H1 (cell line): Measurements from ENCODE around the gene SBF1. TPM values are rescaled to one million over a fixed set of nuclear protein-coding genes. Genes with fewer than 3 reads are reported as not detected.

Experiments used
- CTCF ChIA-PET: fragments of 300-600 bp; sonication (Branson Sonifier 250); formaldehyde crosslinking; loops from one replicate; lab custom pipeline; 2021; ENCODE audit not compliant: partially characterized antibody; lab: Charles Lee
- POLR2A ChIA-PET: fragments of 300-600 bp; sonication (Branson Sonifier 250); formaldehyde crosslinking; loops from one replicate; lab custom pipeline; 2021; ENCODE audit warnings: inconsistent platforms; ENCODE audit not compliant: partially characterized antibody; lab: Charles Lee
- DNase-seq, 2 experiments: peaks; one replicate each; pipeline versions ENCODE4 v3.0.0 to v3.0.0-alpha.2; 2010 to 2022; ENCODE audit warnings: low spot score in 2 of 2, low read depth in 1 of 2, mixed read lengths in 1 of 2
- FAIRE-seq: peaks from 2 replicates; lab custom pipeline; 2011; peaks lifted over from hg19 to GRCh38; lab: Jason Lieb, UNC
- H2AFZ ChIP-seq: 2 replicates; pipeline ENCODE4 v1.8.1; 2012; ENCODE audit warnings: low read length, inconsistent platforms
- H2AK5ac ChIP-seq: 2 replicates; pipeline ENCODE4 v1.6.1; 2013; ENCODE audit warnings: low read depth, low read length
- H2BK120ac ChIP-seq: replicated peaks from 2 replicates; pipeline ENCODE3; 2013; ENCODE audit warnings: low read depth, low read length, inconsistent platforms
- H2BK12ac ChIP-seq: 2 replicates; pipeline ENCODE4 v1.6.1; 2013; ENCODE audit warnings: low read depth, low read length
- H2BK15ac ChIP-seq: 2 replicates; pipeline ENCODE4 v1.6.1; 2013; ENCODE audit warnings: low read length
- H2BK20ac ChIP-seq: 2 replicates; pipeline ENCODE4 v1.6.1; 2013; ENCODE audit warnings: low read length
- H2BK5ac ChIP-seq: 2 replicates; pipeline ENCODE4 v1.6.1; 2013; ENCODE audit warnings: low read depth, low read length
- H3K14ac ChIP-seq: 2 replicates; pipeline ENCODE4 v1.6.1; 2013; ENCODE audit warnings: inconsistent platforms; ENCODE audit not compliant: insufficient read length
- H3K18ac ChIP-seq: 2 replicates; pipeline ENCODE4 v1.6.1; 2013; ENCODE audit warnings: low read length; ENCODE audit errors: extremely low read depth
- H3K23ac ChIP-seq: 2 replicates; pipeline ENCODE4 v1.6.1; 2013; ENCODE audit warnings: inconsistent platforms; ENCODE audit not compliant: insufficient read length
- H3K23me2 ChIP-seq: 2 replicates; pipeline ENCODE4 v1.6.1; 2013; ENCODE audit warnings: low read depth, low read length
- H3K27ac ChIP-seq: 2 replicates; pipeline ENCODE4 v1.6.1; 2011; ENCODE audit warnings: low read depth, low read length, inconsistent platforms
- H3K27me3 ChIP-seq, 4 experiments: replicated peaks in 1 of 4; 1 replicate in 1 of 4; 2 replicates in 3 of 4; pipeline versions ENCODE4 v1.6.1 to v1.8.1; 2011 to 2013; ENCODE audit warnings: low read length in 3 of 4, mild to moderate bottlenecking in 3 of 4, inconsistent platforms in 2 of 4, mixed read lengths in 2 of 4, moderate library complexity in 1 of 4; ENCODE audit not compliant: control insufficient read depth in 3 of 4, insufficient read depth in 3 of 4; ENCODE audit errors: extremely low read depth in 1 of 4
- H3K36me3 ChIP-seq, 4 experiments: 2 replicates each; pipeline versions ENCODE4 v1.6.1 to v1.8.1; 2011 to 2013; ENCODE audit warnings: mild to moderate bottlenecking in 4 of 4, low read length in 3 of 4, moderate library complexity in 2 of 4, control low read depth in 1 of 4, inconsistent platforms in 1 of 4; ENCODE audit not compliant: insufficient read depth in 4 of 4, control insufficient read depth in 2 of 4
- H3K4ac ChIP-seq: replicated peaks from 2 replicates; pipeline ENCODE3; 2013; ENCODE audit warnings: low read length, low read depth, mixed read lengths, inconsistent platforms; ENCODE audit not compliant: insufficient read length
- H3K4me1 ChIP-seq, 4 experiments: replicated peaks in 1 of 4; 1 replicate in 1 of 4; 2 replicates in 3 of 4; pipeline versions ENCODE4 v1.6.1 to v1.8.1; 2011 to 2013; ENCODE audit warnings: low read length in 3 of 4, inconsistent platforms in 2 of 4, mixed read lengths in 1 of 4; ENCODE audit not compliant: insufficient read depth in 4 of 4, control insufficient read depth in 3 of 4
- H3K4me2 ChIP-seq, 2 experiments: 2 replicates each; pipeline versions ENCODE4 v1.6.1 to v1.8.1; 2011 to 2013; ENCODE audit warnings: low read depth in 2 of 2, low read length in 2 of 2, control low read depth in 1 of 2, inconsistent platforms in 1 of 2, mild to moderate bottlenecking in 1 of 2; ENCODE audit not compliant: insufficient read depth in 1 of 2
- H3K4me3 ChIP-seq, 4 experiments: fragments of 200-600, 300-600 bp in 1 of 4; sonication (generic), shearing (Covaris generic), sonication (Bioruptor Twin) in 1 of 4; 2 replicates each; pipeline versions ENCODE4 v1.5.1 to v1.8.1; 2011 to 2016; ENCODE audit warnings: low read length in 4 of 4, low read depth in 3 of 4, control low read depth in 2 of 4, inconsistent platforms in 2 of 4, mild to moderate bottlenecking in 2 of 4, mixed read lengths in 1 of 4, moderate library complexity in 1 of 4; ENCODE audit not compliant: insufficient read depth in 2 of 4; ENCODE audit errors: extremely low read depth in 1 of 4
- H3K56ac ChIP-seq: replicated peaks from 2 replicates; pipeline ENCODE3; 2013; ENCODE audit warnings: low read depth, mild to moderate bottlenecking, mixed read lengths, low read length, inconsistent platforms; ENCODE audit not compliant: insufficient read length
- H3K79me1 ChIP-seq: 2 replicates; pipeline ENCODE4 v1.6.1; 2013; ENCODE audit warnings: low read depth, low read length, control low read depth
- H3K79me2 ChIP-seq, 2 experiments: 2 replicates each; pipeline versions ENCODE4 v1.6.1 to v1.8.1; 2012 to 2013; ENCODE audit warnings: low read length in 2 of 2, mild to moderate bottlenecking in 2 of 2, inconsistent platforms in 1 of 2; ENCODE audit not compliant: insufficient read depth in 2 of 2, control insufficient read depth in 1 of 2
- H3K9ac ChIP-seq, 4 experiments: replicated peaks in 1 of 4; 1 replicate in 1 of 4; 2 replicates in 3 of 4; pipeline versions ENCODE4 v1.6.1 to v1.8.1; 2011 to 2013; ENCODE audit warnings: low read depth in 3 of 4, low read length in 3 of 4, control low read depth in 2 of 4, mild to moderate bottlenecking in 2 of 4, moderate library complexity in 2 of 4, inconsistent platforms in 1 of 4; ENCODE audit errors: extremely low read depth in 1 of 4
- H3K9me3 ChIP-seq, 2 experiments: 2 replicates each; pipeline versions ENCODE4 v1.6.1 to v1.8.1; 2012 to 2013; ENCODE audit warnings: mild to moderate bottlenecking in 2 of 2, moderate library complexity in 2 of 2, control low read depth in 1 of 2, inconsistent platforms in 1 of 2, low read depth in 1 of 2, low read length in 1 of 2, mixed read lengths in 1 of 2; ENCODE audit not compliant: insufficient read depth in 2 of 2
- H4K20me1 ChIP-seq, 2 experiments: replicated peaks in 1 of 2; 2 replicates each; pipeline versions ENCODE3 to v1.8.1; 2011 to 2013; ENCODE audit warnings: inconsistent platforms in 2 of 2, low read length in 2 of 2, mild to moderate bottlenecking in 1 of 2; ENCODE audit not compliant: insufficient read depth in 2 of 2, control insufficient read depth in 1 of 2
- H4K5ac ChIP-seq: 2 replicates; pipeline ENCODE4 v1.6.1; 2013; ENCODE audit warnings: low read length, low read depth, mixed read lengths, inconsistent platforms; ENCODE audit not compliant: insufficient read length
- H4K8ac ChIP-seq: 2 replicates; pipeline ENCODE4 v1.8.0; 2013; ENCODE audit warnings: mild to moderate bottlenecking, moderate library complexity, low read length, inconsistent platforms; ENCODE audit not compliant: insufficient read depth; ENCODE audit errors: extremely low read depth
- H4K91ac ChIP-seq: replicated peaks from 2 replicates; pipeline ENCODE3; 2013; ENCODE audit warnings: low read length, mixed read lengths, inconsistent platforms; ENCODE audit not compliant: insufficient read length
- BCL11A ChIP-seq, 2 experiments: IDR thresholded peaks; one replicate each; pipeline ENCODE4 v1.6.1; 2011; ENCODE audit warnings: low read depth in 2 of 2, low read length in 2 of 2, mild to moderate bottlenecking in 2 of 2
- EZH2 ChIP-seq: fragments of 200-600 bp; sonication (generic); IDR thresholded peaks from 2 replicates; pipeline ENCODE4 v1.7.1; 2012; ENCODE audit warnings: low read depth, mild to moderate bottlenecking, moderate library complexity, low read length, inconsistent platforms; ENCODE audit not compliant: severe bottlenecking
- RNF2 ChIP-seq: fragments of 200-900, 300-1000 bp; sonication (generic); IDR thresholded peaks from 2 replicates; pipeline ENCODE4 v1.7.1; 2016; ENCODE audit warnings: borderline replicate concordance, low read depth, mild to moderate bottlenecking, antibody characterized with exemption, low read length; ENCODE audit not compliant: poor library complexity, severe bottlenecking; ENCODE audit errors: missing control alignments
- WGBS, 2 experiments: shearing (Covaris generic) in 1 of 2; methylation state at CpG; one replicate each; pipeline versions ENCODE4 v1.1.6 to v1.1.7; 2013 to 2015; ENCODE audit warnings: low lambda C conversion rate in 2 of 2, mixed read lengths in 2 of 2, inconsistent platforms in 1 of 2, low coverage in 1 of 2, missing lambda C conversion rate in 1 of 2; ENCODE audit not compliant: insufficient replicate concordance in 2 of 2, insufficient coverage in 1 of 2, insufficient read length in 1 of 2; ENCODE audit errors: extremely low coverage in 1 of 2, missing lambda C conversion rate in 1 of 2; 5-methylcytosine and 5-hydroxymethylcytosine counted together
- polyA plus RNA-seq, 7 experiments: library from polyadenylated mRNA; depleted of rRNA in 3 of 7; stranded (reverse) in 5 of 7; unstranded in 2 of 7; fragments of >200 nt in 5 of 7; fragments of 200-250 nt in 2 of 7; gene quantifications; 1 replicate in 5 of 7; 2 replicates in 1 of 7; 4 replicates in 1 of 7; pipeline versions ENCODE4 v1.2.1 to v1.2.3, GENCODE V29; 2011 to 2013; ENCODE audit warnings: missing spikeins in 2 of 7, mixed read lengths in 2 of 7
- total RNA-seq: library from RNA; stranded (reverse); fragmentation: NEBNext Ultra II Directional; extraction: Animal tissue kit (Norgen Biotek cat#: 25700); gene quantifications from 2 replicates; pipeline ENCODE4 v1.2.1, GENCODE V29; 2021

Gene SBF1
- total and polyA plus RNA-seq, 2 of the 8 experiments (the other 6 are each of a cell fraction or from before 2014, with no cell fraction given) = 29.1 to 71.5 TPM

GRCh38 chr22:50467773-50468440, 6.9 kb downstream of the SBF1 start:
- ChIA-PET CTCF (interaction anchor here (0.8 to 9.1 kb wide), 7 partner anchors 11 to 68 kb away, joined by 3 to 60 read pairs (median 3); partner anchors contain the start of gene SCO2), POLR2A (interaction anchor here (1.1 to 3.0 kb wide), 6 partner anchors 9 to 75 kb away, joined by 3 to 9 read pairs (median 5); no protein-coding TSS in a partner anchor)
- Histone ChIP-seq H3K27me3 (no peaks in the 10 kb centered on the region), H3K4ac (no peak overlapping the region), H4K5ac (no peak overlapping the region), H2BK120ac (no peak overlapping the region), H4K20me1 (peaks cover 31 to 54% of the 10 kb centered on the region in 2 experiments), H3K9ac (no peak overlapping the region), H3K23me2 (no peaks in the 10 kb centered on the region; the same call in 1 of the 2 replicates), H3K36me3 (peaks cover 23 to 46% (median 38%) of the 10 kb centered on the region in 4 experiments), H2BK20ac (no peak overlapping the region), H2BK15ac (no peak overlapping the region), H2AFZ (no peak overlapping the region), H3K4me1 (peaks cover 0 to 13% (median 9%) of the 10 kb centered on the region in 4 experiments; a peak in 6 of 7 replicates), H2BK12ac (no peak overlapping the region), H4K8ac (peak overlapping the region; percentile 63; the same call in 1 of the 2 replicates), H3K18ac (no peak overlapping the region), H3K79me2 (peaks cover 0 to 45% of the 10 kb centered on the region in 2 experiments; a peak in 3 of 4 replicates), H2AK5ac (no peak overlapping the region), H3K4me2 (no peak overlapping the region), H3K9me3 (no peaks in the 10 kb centered on the region), H2BK5ac (no peak overlapping the region; the same call in 1 of the 2 replicates), H3K4me3 (no peak overlapping the region), H3K23ac (no peak overlapping the region), H3K14ac (no peak overlapping the region), H4K91ac (no peak overlapping the region), H3K56ac (no peak overlapping the region), H3K79me1 (peaks cover 27% of the 10 kb centered on the region), H3K27ac (no peak overlapping the region)
- DNase-seq (no peak), FAIRE-seq (no peak)
- TF ChIP-seq RNF2 (no peak), EZH2 (no peak), BCL11A (IDR thresholded peaks at IDR 0.05; ENCODE audit: low read depth in 2 of 2, low read length in 2 of 2) (no peak)
- WGBS, 2 experiments = 94% methylated on average over 7 of the region's 22 CpGs; no CpG with 5 or more reads in 1 of the 2 experiments
